NCI-H128 (cell line): ENCODE data around the gene ASGR1.

Source experiments
- DNase-seq: peaks from one replicate; lab custom pipeline; 2025; ENCODE audit not compliant: unreplicated experiment; lab: John Stamatoyannopoulos, UW

Gene ASGR1

GRCh38 chr17:7216242-7217112 is 37.3 kb upstream of the ASGR1 start:
- no peak for DNase-seq

DNA sequence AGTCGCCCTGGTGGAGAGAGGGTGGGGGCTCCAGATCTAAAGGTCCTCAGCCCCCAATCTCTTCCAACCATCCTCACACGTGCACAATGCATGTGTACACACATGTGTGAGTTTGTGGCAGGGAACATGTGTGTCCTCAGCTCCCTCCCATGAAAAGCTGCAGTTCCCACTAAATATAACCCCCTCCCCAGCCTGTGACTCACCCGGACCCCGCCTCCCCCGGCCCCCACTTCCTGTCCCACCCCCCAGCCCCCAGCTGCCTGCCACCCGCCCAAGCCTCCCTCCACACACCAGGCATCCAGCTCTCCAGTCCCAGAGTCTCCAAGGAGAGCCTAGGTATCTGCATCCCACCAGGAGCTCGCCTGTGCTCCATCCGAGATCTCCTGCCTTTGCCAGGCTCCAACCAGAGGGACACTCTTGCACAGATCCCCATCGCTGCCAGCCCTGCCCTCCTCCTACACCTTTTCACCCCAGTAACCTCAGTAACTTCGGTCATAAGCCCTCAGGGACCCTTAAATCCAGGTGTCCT is 36.5 kb upstream of the ASGR1 start:
- no peak for DNase-seq

DNA sequence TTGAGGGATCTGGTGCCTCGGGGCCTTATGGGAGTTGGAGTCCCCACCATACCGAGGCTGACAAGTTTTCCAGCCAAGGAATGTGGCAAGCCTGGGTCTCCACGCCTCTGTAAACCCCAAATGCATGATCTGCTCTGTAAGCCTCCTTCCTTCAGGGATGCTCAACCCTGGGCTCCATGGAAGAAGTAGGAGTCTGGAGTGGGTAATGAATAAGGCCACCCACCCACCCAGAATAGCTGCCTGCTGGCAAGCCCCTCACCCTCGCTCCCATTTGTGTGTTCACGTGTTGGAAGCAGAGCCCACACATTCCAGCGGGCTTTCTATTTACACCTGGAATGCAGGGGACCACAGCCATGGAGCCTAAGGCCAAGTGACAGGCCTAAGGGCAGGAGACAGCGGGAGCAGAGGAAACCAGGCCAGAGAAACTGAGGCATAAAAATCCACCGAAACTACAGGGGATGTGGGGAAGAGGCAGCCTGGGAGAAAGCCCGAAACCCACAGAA is 36.0 kb upstream of the ASGR1 start:
- peak; percentile 55 for DNase-seq

DNA sequence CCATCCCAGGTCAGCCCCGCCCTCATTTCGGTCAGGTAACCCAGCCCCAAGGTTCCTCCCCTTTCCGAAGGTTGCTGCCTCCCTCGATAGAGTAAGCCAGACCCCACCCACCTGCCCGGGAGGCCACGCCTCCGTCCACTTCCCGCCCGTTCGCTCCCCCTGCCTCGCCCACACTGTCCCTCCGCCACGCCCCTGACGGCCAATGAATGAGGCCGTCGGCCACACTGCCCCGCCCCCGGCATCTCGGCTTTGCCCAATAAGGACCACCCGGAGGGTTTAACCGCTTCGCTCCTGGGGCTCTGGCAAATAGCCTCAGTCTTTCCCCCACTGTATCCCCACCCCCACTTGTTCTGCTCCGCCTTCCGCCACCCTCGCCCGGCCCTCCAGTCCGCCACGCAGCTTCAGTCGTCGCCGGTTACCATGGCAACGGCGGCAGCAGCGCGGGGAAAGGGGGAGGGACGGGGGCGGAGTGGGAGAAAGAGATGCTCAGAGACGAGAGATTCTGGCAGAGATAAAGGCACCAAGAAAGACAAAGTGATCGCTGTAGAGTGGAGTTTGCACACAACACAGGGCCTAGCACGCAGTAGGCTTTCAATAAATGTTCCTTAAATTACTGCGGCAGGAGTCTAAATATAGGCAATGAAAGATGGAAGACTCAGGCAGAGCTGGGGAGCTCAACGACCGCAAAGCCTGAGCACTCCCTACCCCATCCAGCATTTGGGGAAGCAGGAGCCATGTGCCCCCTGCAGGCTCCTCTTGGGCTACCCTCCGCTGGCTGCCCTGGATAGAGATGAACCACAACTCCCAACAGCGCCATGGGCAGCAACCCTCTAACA is 35.3 kb upstream of the ASGR1 start:
- peak; percentile 93 for DNase-seq

DNA sequence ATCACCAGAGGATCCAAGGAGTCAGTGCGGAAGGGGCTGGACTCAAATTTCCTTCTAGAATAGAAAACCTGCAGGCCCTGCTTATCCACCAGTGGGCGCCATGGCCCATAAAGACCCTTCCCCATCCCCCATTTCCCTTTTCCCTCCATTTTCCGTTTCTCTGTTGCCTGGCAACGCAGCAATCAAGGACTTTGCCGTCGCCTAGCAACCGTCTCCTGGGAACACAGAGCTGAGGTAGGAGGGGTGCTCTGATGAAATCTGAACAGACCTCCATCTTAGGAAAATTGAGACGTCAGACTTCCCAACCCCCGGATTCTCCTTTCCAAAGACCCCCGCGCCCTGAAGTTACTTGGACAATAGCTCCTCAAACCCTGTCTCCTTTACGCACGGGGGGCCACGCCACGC is 34.7 kb upstream of the ASGR1 start:
- peak; percentile 91 for DNase-seq

- no peak for DNase-seq
Observed at GRCh38 chr17:7211491-7212273, 32.5 kb upstream of the ASGR1 start.

DNA sequence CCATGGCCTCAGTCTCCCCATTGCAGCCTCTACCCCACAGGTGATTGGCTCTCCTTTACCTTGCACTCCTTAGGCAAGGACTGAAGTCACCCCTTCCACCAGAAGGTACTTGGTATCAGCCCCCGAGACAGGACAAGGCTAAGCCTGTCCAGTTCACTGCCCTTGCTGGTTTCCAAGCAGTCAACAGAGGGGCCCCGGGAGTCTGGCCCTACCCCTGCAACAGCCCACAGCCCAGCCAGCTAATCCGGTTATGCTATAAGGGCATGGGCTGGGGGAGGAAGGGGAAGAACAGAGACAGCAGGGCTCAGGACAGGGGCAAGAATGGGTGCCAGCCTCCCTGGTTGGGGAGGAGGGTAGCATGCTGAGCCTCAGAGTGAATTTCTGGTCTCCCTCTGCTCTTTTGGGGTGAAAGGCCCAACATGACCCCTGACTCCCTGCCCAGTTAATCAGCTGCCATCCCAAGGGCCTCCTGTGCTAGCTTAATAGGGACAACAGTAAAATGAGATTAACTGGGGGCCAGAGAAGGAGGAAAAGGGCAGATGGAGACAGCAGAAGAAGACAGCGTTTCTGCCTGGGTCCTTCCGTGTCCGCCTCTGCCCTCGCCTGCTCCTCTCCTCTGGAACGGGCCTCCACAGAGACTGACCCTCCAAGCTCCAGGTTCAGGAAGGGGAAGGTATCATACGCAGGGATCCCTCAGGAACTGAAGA is 29.7 kb upstream of the ASGR1 start:
- DNase-seq = no peak

DNA sequence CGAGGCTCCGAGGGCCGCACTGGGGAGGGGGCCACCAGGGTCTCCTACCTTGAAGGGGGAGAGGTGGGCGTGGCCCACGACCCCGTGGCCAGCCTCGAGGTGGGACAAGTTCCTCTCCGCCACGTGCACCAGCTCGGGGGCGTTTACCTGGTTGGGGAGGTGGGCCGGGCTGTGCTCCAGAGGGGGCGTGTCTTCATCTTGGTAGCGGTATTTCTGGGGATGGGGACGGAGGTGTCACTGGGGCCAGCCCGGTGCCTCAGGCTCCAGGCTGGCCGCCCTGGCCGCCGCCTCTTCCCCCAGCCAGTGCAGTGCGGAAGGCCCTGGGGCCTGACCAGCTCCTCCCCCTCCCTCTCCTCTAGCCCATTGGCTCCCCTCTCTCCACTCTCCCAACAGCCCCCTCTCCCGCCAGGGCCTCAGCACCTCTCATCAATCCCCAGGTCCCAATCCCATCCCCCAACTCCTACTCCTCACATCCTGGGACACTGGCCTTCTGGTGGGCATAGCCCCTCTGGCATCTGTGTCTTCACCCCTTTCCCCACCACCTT is 28.9 kb upstream of the ASGR1 start:
- DNase-seq = no peak

- DNase-seq = no peak
Observed at GRCh38 chr17:7207120-7208001, 28.2 kb upstream of the ASGR1 start.

- DNase-seq = no peak
Observed at GRCh38 chr17:7205561-7205960, 26.4 kb upstream of the ASGR1 start.

GRCh38 chr17:7204828-7205461 is 25.8 kb upstream of the ASGR1 start:
- DNase-seq = peak; percentile 92

GRCh38 chr17:7204336-7204735 is 25.2 kb upstream of the ASGR1 start:
- DNase-seq = peak; percentile 38

GRCh38 chr17:7203391-7203790 is 24.2 kb upstream of the ASGR1 start:
- no peak for DNase-seq

DNA sequence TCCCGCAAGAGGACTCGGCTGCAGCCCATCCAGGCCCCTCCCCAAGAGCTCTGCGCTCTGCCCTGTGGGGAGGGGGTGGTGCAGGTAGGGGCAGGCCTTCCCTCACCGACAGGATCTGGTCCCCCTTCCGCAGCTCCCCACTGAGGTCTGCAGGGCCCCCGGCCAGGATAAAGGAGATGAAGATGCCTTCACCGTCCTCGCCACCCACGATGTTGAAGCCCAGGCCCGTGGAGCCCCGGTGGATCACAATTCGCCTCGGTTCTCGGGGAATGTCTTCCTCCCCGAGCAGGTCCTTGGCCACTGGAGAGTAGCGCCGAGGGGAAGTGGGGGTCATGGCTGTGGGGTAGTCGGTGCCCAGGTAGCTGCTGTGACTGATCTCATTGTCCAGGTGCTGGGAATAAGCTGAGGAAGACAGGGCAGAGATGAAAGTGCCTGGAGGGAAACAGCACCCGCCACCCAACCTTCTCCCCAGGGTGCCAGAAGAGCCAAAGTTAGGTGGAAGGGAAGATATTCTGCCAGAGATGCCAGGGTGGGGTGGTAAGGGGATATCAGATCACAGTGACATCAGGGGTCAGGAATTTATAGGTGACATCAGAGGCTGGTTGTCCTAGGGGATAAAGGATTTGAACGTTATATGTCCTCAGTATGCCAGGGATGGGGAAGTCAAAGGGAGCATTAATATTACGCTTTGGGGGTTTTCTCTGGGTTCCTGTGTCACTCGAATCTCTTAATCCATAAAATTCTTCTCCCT is 17.7 kb upstream of the ASGR1 start:
- DNase-seq = no peak

DNA sequence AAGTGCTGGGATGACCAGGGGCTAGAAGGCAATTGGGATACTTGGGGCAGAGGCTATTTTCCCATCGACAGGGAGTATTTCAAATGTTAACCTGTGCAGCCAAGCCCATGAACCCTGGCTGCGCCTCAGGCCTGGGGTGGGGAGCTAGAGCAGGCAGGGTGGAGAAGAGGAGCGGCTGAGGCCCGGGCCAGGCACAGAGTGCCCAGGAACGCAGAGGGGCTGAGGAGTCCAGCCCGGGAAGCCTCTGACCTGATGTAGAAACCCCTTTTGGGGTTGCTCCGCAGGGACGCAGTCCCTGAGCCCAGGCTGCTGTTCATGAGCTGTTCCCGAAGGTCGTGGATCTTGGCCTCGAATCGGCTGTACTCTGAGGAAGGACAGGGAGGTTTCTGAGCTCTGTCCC is 16.8 kb upstream of the ASGR1 start:
- no peak for DNase-seq

DNA sequence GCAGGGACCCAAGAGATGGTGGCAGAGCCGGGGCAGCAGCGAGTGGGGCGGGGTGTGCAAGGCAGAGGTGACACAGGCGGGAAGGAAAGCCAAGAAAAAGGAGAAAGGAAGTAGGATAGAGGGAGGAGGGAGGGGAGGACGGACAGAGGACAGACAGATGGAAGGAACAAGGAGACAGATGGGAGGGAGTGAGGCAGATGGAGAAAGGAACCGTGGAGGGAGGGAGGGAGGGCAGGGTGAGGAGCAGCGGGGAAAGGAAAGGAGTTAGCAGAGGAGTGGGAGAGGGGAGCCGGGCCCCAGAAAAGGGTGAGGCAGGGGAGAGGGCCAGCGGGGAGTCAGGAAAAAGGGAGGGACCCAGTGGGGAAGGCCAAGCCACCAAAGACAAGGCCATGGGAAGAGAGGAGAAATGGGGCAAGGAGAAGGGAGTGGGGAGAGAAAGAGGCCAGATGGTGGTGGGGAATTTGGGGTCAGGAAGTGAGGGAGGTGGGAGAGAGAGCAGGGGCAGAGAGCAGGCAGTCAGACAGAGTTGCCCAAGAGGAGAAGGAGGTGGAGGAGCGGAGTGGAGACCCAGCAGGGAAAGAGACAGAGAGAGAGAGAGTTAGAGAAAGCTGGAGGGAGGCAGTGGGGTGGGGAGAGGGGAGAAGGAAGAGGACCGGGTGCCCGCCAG is 13.2 kb upstream of the ASGR1 start:
- DNase-seq = no peak

DNA sequence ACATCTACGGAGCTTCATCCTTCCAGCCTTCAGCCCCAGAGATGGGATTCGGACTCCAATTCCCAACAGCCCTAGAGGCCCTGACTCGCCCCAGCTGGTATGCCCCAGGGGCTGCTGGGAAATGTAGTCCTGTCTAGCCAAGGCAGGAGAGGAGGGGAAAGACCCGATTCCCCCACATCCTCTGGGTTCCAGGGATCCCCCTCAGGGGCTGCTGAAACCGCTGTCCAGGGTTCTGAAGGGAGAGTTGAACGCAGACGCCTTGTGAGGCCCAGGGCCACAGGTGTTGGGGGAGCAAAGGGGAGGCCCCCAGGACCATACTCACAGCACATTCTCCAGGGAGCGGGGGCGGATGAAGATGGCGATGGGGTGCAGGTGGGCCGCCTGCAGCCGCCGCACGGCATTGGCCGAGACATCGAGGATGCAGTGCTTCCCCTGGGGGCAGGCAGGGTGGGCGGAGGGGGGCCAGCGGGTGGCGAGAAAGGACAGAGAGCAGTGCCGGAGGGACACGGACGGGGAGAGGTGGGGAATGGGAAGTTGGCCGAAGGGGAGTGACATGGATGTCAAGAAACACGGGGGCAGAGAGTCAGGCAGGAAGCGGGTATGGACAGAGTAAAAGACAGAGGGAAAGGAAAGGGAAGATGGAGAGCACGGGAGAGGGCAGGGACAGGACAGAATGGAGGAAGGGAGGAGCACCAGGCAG is 12.6 kb upstream of the ASGR1 start:
- no peak for DNase-seq
